ENCODE measurements around the gene SLC6A19.

The SLC6A19 gene

GRCh38 chr5:1176473-1177391, 24.7 kb upstream of the SLC6A19 start:
- no peak for TF ChIP-seq CTCF (IDR thresholded peaks at IDR 0.05; ENCODE audit: low read depth, low read length, missing control alignments)
- DNase-seq (ENCODE audit: low read depth): no peak
- no peak overlapping the region for H3K4me3 ChIP-seq (ENCODE audit: low read depth, low read length)

- no peak for DNase-seq (ENCODE audit: low read depth)
- TF ChIP-seq CTCF (IDR thresholded peaks at IDR 0.05; ENCODE audit: low read depth, low read length, missing control alignments): no peak
- no peak overlapping the region for H3K4me3 ChIP-seq (ENCODE audit: low read depth, low read length)
Observed at GRCh38 chr5:1177826-1178528, 23.4 kb upstream of the SLC6A19 start.

GRCh38 chr5:1178529-1179382, 22.6 kb upstream of the SLC6A19 start:
- no peak overlapping the region for H3K4me3 ChIP-seq (ENCODE audit: low read depth, low read length)
- no peak for TF ChIP-seq CTCF (IDR thresholded peaks at IDR 0.05; ENCODE audit: low read depth, low read length, missing control alignments)
- DNase-seq (ENCODE audit: low read depth): no peak

- TF ChIP-seq CTCF (IDR thresholded peaks at IDR 0.05; ENCODE audit: low read depth, low read length, missing control alignments): no peak
Observed at GRCh38 chr5:1179383-1179715, 22.0 kb upstream of the SLC6A19 start.

GRCh38 chr5:1180096-1180495, 21.3 kb upstream of the SLC6A19 start:
- no peak for TF ChIP-seq CTCF (IDR thresholded peaks at IDR 0.05; ENCODE audit: low read depth, low read length, missing control alignments)
- H3K4me3 ChIP-seq (ENCODE audit: low read depth, low read length): no peak overlapping the region
- no peak for DNase-seq (ENCODE audit: low read depth)

More at GRCh38 chr5:1179383-1179715, 22.0 kb upstream of the SLC6A19 start:
- no peak for DNase-seq (ENCODE audit: low read depth)
- H3K4me3 ChIP-seq (ENCODE audit: low read depth, low read length): no peak overlapping the region

- no peak for DNase-seq (ENCODE audit: low read depth)
- no peak overlapping the region for H3K4me3 ChIP-seq (ENCODE audit: low read depth, low read length)
- TF ChIP-seq CTCF (IDR thresholded peaks at IDR 0.05; ENCODE audit: low read depth, low read length, missing control alignments): no peak
Observed at GRCh38 chr5:1180841-1181271, 20.5 kb upstream of the SLC6A19 start.
